Left lobe of liver (tissue), 1 donor: ENCODE data around the gene MAP3K8. TPM values are rescaled to one million over a fixed set of nuclear protein-coding genes. Genes with fewer than 3 reads are reported as not detected.

Source experiments
- total RNA-seq: library from RNA; stranded (reverse); gene quantifications from one replicate; pipeline ENCODE4 v1.2.1, GENCODE V29; 2021
- donor health status: DM: no; HTN: yes; CAD: no.

Gene MAP3K8
- total RNA-seq, 1 donor from 2014 or later, result 2.9 TPM

Other genes with a start within 250 kb of the MAP3K8 start
- 9.7 TPM for gene MTPAP, start 84.9 kb upstream of the MAP3K8 start, total RNA-seq
- gene LYZL2, start 195.6 kb downstream of the MAP3K8 start, total RNA-seq, result not detected